Ishikawa (cell line): ENCODE data around the gene SLC6A3.

Source experiments
- CEBPB ChIP-seq: IDR thresholded peaks from 2 replicates; pipeline ENCODE4 v1.6.1; 2012
- CREB1 ChIP-seq: IDR thresholded peaks from 2 replicates; pipeline ENCODE4 v1.6.1; 2012; ENCODE audit warnings: low read depth
- EGR1 ChIP-seq: IDR thresholded peaks from 2 replicates; pipeline ENCODE4 v1.6.1; 2012
- EP300 ChIP-seq: IDR thresholded peaks from 2 replicates; pipeline ENCODE4 v1.6.1; 2012; ENCODE audit warnings: borderline replicate concordance
- FOXM1 ChIP-seq: IDR thresholded peaks from 2 replicates; pipeline ENCODE4 v1.6.1; 2012; ENCODE audit warnings: low read depth, borderline replicate concordance
- NFIC ChIP-seq: IDR thresholded peaks from 2 replicates; pipeline ENCODE4 v1.6.1; 2012
- RAD21 ChIP-seq: IDR thresholded peaks from 2 replicates; pipeline ENCODE4 v1.6.1; 2012; ENCODE audit warnings: low read depth
- TAF1 ChIP-seq: IDR thresholded peaks from 2 replicates; pipeline ENCODE4 v1.6.1; 2012; ENCODE audit warnings: low read depth, mild to moderate bottlenecking
- TCF12 ChIP-seq: IDR thresholded peaks from 2 replicates; pipeline ENCODE4 v1.6.1; 2012; ENCODE audit warnings: low read depth
- TEAD4 ChIP-seq: IDR thresholded peaks from 2 replicates; pipeline ENCODE4 v1.6.1; 2012
- YY1 ChIP-seq: IDR thresholded peaks from 2 replicates; pipeline ENCODE4 v1.6.1; 2012; ENCODE audit warnings: low read depth
- ZBTB7A ChIP-seq: IDR thresholded peaks from 2 replicates; pipeline ENCODE4 v1.6.1; 2012; ENCODE audit warnings: low read depth
- TF ChIP-seq, protein P1 (sequence below): IDR thresholded peaks from 2 replicates; pipeline ENCODE4 v1.6.1; 2012; ENCODE audit warnings: low read depth, mild to moderate bottlenecking
- TF ChIP-seq, protein P2 (sequence below): IDR thresholded peaks from 2 replicates; pipeline ENCODE4 v1.6.1; 2012
- TF ChIP-seq, protein P3 (sequence below): IDR thresholded peaks from 2 replicates; pipeline ENCODE4 v1.6.1; 2012

Gene SLC6A3

DNA sequence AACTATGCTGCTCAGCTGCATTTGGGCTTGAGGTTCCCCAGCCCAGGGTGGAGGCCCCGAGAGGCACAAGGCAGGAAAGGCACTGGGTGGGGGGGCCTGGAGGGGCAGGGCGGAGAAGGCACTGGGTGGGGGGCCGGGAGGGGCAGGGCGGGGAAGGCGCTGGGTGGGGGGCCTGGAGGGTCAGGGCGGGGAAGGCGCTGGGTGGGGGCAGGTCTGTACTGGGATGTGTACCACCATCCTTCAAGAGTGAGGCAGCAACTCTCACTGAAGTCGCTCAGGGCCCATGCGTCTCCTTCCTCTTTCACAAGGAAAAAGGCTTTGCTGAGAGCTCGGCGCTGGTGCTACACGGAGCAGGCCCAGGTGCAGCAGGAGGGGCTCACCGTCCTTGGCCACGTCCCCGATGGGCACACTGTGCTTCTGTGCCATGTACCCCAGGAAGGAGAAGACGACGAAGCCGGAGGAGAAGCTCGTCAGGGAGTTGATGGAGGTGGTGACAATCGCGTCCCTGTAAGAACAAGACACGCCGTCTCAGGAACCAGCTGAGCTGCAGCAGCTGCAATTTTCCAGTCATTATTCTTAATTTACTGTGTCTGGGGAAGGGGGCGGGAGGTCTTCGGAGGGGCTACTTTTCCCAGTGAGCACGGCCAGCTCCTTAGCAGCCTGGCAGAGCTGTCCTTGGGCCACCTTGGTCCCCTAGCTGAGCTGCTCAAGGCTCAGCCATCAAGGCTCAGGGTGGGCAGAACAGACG, 30.8 kb downstream of the SLC6A3 start:
- TF ChIP-seq EP300 (no peak), TAF1 (no peak), FOXM1 (no peak), RAD21 (no peak)

DNA sequence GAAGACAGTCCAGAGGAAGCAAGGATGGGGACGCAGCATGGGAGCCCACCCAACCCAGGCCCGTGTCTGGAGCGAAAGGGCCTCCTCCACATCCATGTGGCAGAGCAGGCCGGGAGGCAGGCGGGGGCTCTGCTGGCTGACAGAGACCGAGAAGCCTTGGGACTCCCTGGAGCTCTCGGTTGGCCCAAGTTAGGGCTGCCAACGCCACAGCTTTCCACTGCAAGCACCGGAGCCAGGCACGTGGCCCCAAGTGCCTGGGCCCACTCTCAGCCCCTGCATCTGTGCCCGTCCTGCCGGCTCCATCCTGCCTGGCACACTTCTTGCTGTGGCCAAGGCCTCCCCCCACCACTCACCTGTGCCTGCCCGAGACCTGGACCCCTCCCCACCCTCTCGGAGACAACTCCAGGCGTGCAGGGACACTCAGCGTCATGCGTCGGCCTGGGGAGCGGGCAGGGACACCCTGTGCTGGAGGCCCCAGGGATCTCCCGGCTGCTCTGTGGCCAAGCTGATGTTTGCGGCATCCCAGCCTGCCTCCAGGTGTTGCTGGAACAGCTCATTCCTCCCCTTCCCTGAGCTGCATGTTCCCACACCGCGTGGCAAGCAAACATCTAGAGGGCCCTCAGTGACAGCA, 31.5 kb downstream of the SLC6A3 start:
- TF ChIP-seq EGR1 (no peak), TEAD4 (no peak), TCF12 (no peak), CEBPB (no peak), EP300 (no peak), ZBTB7A (no peak), RAD21 (no peak), FOXM1 (no peak), NFIC (no peak), CREB1 (no peak), TAF1 (no peak), YY1 (no peak)
- TF ChIP-seq, protein P1, sequence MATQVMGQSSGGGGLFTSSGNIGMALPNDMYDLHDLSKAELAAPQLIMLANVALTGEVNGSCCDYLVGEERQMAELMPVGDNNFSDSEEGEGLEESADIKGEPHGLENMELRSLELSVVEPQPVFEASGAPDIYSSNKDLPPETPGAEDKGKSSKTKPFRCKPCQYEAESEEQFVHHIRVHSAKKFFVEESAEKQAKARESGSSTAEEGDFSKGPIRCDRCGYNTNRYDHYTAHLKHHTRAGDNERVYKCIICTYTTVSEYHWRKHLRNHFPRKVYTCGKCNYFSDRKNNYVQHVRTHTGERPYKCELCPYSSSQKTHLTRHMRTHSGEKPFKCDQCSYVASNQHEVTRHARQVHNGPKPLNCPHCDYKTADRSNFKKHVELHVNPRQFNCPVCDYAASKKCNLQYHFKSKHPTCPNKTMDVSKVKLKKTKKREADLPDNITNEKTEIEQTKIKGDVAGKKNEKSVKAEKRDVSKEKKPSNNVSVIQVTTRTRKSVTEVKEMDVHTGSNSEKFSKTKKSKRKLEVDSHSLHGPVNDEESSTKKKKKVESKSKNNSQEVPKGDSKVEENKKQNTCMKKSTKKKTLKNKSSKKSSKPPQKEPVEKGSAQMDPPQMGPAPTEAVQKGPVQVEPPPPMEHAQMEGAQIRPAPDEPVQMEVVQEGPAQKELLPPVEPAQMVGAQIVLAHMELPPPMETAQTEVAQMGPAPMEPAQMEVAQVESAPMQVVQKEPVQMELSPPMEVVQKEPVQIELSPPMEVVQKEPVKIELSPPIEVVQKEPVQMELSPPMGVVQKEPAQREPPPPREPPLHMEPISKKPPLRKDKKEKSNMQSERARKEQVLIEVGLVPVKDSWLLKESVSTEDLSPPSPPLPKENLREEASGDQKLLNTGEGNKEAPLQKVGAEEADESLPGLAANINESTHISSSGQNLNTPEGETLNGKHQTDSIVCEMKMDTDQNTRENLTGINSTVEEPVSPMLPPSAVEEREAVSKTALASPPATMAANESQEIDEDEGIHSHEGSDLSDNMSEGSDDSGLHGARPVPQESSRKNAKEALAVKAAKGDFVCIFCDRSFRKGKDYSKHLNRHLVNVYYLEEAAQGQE: no peak
- TF ChIP-seq, protein P2, sequence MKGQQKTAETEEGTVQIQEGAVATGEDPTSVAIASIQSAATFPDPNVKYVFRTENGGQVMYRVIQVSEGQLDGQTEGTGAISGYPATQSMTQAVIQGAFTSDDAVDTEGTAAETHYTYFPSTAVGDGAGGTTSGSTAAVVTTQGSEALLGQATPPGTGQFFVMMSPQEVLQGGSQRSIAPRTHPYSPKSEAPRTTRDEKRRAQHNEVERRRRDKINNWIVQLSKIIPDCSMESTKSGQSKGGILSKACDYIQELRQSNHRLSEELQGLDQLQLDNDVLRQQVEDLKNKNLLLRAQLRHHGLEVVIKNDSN: no peak
- TF ChIP-seq, protein P3, sequence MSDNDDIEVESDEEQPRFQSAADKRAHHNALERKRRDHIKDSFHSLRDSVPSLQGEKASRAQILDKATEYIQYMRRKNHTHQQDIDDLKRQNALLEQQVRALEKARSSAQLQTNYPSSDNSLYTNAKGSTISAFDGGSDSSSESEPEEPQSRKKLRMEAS: no peak

DNA sequence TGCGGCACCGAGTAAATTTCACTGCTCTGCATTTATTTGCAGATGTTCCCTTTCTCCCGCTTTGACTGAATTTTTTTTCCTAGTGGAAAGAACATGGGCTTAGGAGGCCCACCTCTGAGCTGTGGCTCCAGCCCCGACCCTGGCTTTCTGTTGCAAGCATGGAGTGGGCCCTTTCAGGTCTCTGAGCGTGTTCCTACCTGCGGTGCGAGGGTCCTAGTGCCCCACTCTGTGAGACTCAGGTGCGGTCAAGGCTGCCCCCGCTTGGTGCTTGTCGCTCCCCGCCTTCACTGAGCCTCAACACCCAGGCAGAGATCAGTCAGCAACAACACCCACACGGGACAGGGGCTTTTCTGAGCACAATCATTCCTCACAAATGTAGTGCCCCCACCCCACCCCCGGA, 32.0 kb downstream of the SLC6A3 start:
- TF ChIP-seq EGR1: no peak
- no peak for TF ChIP-seq YY1
- no peak for TF ChIP-seq TEAD4
- TF ChIP-seq, protein P1: no peak
- no peak for TF ChIP-seq NFIC
- TF ChIP-seq TCF12: no peak
- no peak for TF ChIP-seq TAF1
- TF ChIP-seq, protein P3: no peak
- TF ChIP-seq RAD21: no peak
- no peak for TF ChIP-seq CEBPB
- TF ChIP-seq, protein P2: no peak
- no peak for TF ChIP-seq FOXM1
- TF ChIP-seq ZBTB7A: no peak
- no peak for TF ChIP-seq EP300
- TF ChIP-seq CREB1: no peak

DNA sequence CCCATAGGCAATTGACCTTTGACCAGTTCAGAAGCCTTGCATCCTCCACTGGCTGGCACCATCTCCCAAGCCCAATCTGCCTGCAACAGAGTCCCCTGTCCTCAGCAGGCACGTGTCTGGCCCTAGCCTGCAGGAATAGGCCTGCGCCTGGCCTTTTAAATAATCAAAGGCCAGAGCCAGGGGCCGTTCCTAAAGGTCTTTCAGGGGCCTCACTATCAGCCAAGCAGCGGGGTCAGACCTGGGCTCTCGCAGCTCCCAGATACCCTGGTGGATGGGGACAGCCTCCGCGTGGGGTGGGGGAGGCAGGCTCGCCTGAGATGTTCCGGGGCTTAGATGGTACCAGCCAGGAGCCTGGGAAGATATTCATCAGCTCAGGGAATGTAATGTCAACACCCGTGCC, 32.6 kb downstream of the SLC6A3 start:
- TF ChIP-seq YY1 (no peak), TEAD4 (no peak), EGR1 (no peak), TCF12 (no peak), RAD21 (no peak), ZBTB7A (no peak), NFIC (no peak), FOXM1 (no peak), CEBPB (no peak)
- TF ChIP-seq, protein P1: no peak
- TF ChIP-seq, protein P2: no peak
- TF ChIP-seq, protein P3: no peak
